NCI-H446 (cell line): ENCODE results near the gene ZNF785.
"Not testable (repeated sequence)": the region's sequence is repeated elsewhere in the genome, so short reads cannot be mapped to it uniquely, and the experiment has no call there.

Experiments
- DNase-seq, 2 experiments: peaks; one replicate each; lab custom pipeline; 2025; lab: John Stamatoyannopoulos, UW

The ZNF785 gene

GRCh38 chr16:30539000-30539964 is 46.2 kb downstream of the ZNF785 start:
- DNase-seq, result no peak

- not testable (repeated sequence) for DNase-seq
Measured at GRCh38 chr16:30536391-30537024, 49.0 kb downstream of the ZNF785 start.

- peak; percentile 8 to 61 for DNase-seq
Measured at GRCh38 chr16:30535777-30536190, 49.7 kb downstream of the ZNF785 start.

- DNase-seq, result peak in 1 of 2 experiments; percentile 55
Measured at GRCh38 chr16:30535106-30535776, 50.3 kb downstream of the ZNF785 start.

- peak; percentile 76 to 88 for DNase-seq
Measured at GRCh38 chr16:30534368-30535105, 51.0 kb downstream of the ZNF785 start, which contains the start of gene ZNF747. Gene ZNF747 (minus strand): TSS chr16:30534858. CDS start chr16:30534679, 179 bp downstream.

GRCh38 chr16:30533748-30534367 is 51.6 kb downstream of the ZNF785 start:
- DNase-seq, result no peak

- no peak for DNase-seq
Measured at GRCh38 chr16:30533146-30533522, 52.4 kb downstream of the ZNF785 start.

- no peak for DNase-seq
Measured at GRCh38 chr16:30532285-30533145, 53.0 kb downstream of the ZNF785 start.
